ENCODE data around the gene ITGAX. TPM values are rescaled to one million over a fixed set of nuclear protein-coding genes. Genes with fewer than 3 reads are reported as not detected.
"Not testable (repeated sequence)": the region's sequence is repeated elsewhere in the genome, so short reads cannot be mapped to it uniquely, and the experiment has no call there.

The ITGAX gene
- polyA plus RNA-seq, 2 donors, result 1.1 to 1.5 TPM

DNA sequence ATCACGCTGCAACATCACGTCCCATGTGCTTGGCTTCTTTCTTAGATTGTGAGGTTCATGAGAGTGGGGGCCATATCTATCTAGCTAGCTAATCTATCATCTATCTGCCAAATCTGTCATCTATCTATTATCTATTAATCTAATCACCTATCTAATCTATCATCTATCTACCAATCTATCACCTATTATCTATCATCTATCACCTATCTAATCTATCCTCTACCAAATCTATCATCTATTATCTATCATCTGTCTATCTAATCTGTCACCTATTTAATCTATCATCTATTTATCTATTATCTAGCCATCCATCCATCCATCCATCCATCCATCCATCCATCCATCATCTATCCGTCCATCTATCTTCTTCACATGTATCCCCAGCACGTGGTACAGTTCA, 59.0 kb downstream of the ITGAX start:
- Histone ChIP-seq H3K9me3 (ENCODE audit: control insufficient read depth in 2 of 2, insufficient read depth in 1 of 2, low read depth in 1 of 2, low read length in 1 of 2) (no peaks in the 10 kb centered on the region), H3K36me3 (ENCODE audit: control insufficient read depth in 2 of 2, insufficient read depth in 2 of 2, low read length in 1 of 2) (no peaks in the 10 kb centered on the region), H3K4me3 (ENCODE audit: low read depth in 1 of 2, low read length in 2 of 2) (no peak overlapping the region), H3K4me1 (ENCODE audit: control insufficient read depth in 2 of 2, insufficient read depth in 2 of 2, low read length in 1 of 2) (no peaks in the 10 kb centered on the region), H3K27ac (ENCODE audit: low read depth in 2 of 2, low read length in 1 of 2) (no peak overlapping the region), H3K27me3 (ENCODE audit: control insufficient read depth in 1 of 2, insufficient read depth in 2 of 2, low read length in 2 of 2) (no peaks in the 10 kb centered on the region)
- WGBS, 2 donors, result 84 to 85% methylated on average over 4 of the region's 4 CpGs

DNA sequence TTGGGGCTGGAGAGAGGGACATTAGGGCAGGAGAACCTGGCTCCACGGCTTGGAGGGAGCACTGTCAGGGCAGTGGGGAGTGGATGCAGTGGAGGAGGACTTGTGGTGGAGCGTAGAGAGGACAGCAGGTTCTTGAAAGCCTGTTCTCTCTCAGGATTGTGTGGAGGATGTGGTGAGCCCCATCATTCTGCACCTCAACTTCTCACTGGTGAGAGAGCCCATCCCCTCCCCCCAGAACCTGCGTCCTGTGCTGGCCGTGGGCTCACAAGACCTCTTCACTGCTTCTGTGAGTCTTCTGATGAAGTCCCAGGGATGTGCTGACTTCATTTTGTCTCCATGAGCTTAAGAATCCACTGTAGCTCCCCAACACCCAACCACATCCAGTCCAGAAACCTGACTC, 59.7 kb downstream of the ITGAX start:
- Histone ChIP-seq H3K9me3 (ENCODE audit: control insufficient read depth in 2 of 2, insufficient read depth in 1 of 2, low read depth in 1 of 2, low read length in 1 of 2) (no peaks in the 10 kb centered on the region), H3K4me3 (ENCODE audit: low read depth in 1 of 2, low read length in 2 of 2) (no peak overlapping the region), H3K4me1 (ENCODE audit: control insufficient read depth in 2 of 2, insufficient read depth in 2 of 2, low read length in 1 of 2) (no peaks in the 10 kb centered on the region), H3K27me3 (ENCODE audit: control insufficient read depth in 1 of 2, insufficient read depth in 2 of 2, low read length in 2 of 2) (no peaks in the 10 kb centered on the region), H3K36me3 (ENCODE audit: control insufficient read depth in 2 of 2, insufficient read depth in 2 of 2, low read length in 1 of 2) (no peaks in the 10 kb centered on the region), H3K27ac (ENCODE audit: low read depth in 2 of 2, low read length in 1 of 2) (no peak overlapping the region)
- 75 to 85% methylated on average over 4 of the region's 4 CpGs for WGBS, 2 donors

- H3K27ac ChIP-seq (ENCODE audit: low read depth in 2 of 2, low read length in 1 of 2), result no peak overlapping the region
- no peak overlapping the region for H3K4me3 ChIP-seq (ENCODE audit: low read depth in 1 of 2, low read length in 2 of 2)
- no peaks in the 10 kb centered on the region for H3K27me3 ChIP-seq (ENCODE audit: control insufficient read depth in 1 of 2, insufficient read depth in 2 of 2, low read length in 2 of 2)
- no peaks in the 10 kb centered on the region for H3K9me3 ChIP-seq (ENCODE audit: control insufficient read depth in 2 of 2, insufficient read depth in 1 of 2, low read depth in 1 of 2, low read length in 1 of 2)
- 76 to 79% methylated on average over 11 of the region's 11 CpGs for WGBS, 2 donors
- no peaks in the 10 kb centered on the region for H3K4me1 ChIP-seq (ENCODE audit: control insufficient read depth in 2 of 2, insufficient read depth in 2 of 2, low read length in 1 of 2)
- no peaks in the 10 kb centered on the region for H3K36me3 ChIP-seq (ENCODE audit: control insufficient read depth in 2 of 2, insufficient read depth in 2 of 2, low read length in 1 of 2)
These were observed 61.4 kb downstream of the ITGAX start for GRCh38 chr16:31416371-31416770.

DNA sequence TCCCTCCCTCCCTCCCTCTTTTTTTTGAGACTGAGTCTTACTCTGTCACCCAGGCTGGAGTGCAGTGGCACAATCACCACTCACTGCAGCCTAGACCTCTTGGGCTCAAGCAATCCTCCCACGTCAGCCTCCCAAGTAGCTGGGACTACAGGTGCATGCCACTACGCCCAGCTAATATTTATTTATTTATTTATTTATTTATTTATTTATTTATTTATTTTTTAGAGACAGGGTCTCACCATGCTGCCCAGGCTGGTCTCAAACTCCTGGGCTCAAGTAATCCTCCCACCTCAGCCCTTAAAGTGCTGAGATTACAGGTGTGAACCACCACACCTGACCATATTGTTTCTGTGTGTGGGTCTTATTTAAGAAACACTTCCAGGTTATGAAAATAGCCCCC, 62.1 kb downstream of the ITGAX start:
- not testable (repeated sequence) for H3K4me3 ChIP-seq (ENCODE audit: low read depth in 1 of 2, low read length in 2 of 2); H3K4me1 ChIP-seq (ENCODE audit: control insufficient read depth in 2 of 2, insufficient read depth in 2 of 2, low read length in 1 of 2); H3K27ac ChIP-seq (ENCODE audit: low read depth in 2 of 2, low read length in 1 of 2); H3K27me3 ChIP-seq (ENCODE audit: control insufficient read depth in 1 of 2, insufficient read depth in 2 of 2, low read length in 2 of 2); H3K9me3 ChIP-seq (ENCODE audit: control insufficient read depth in 2 of 2, insufficient read depth in 1 of 2, low read depth in 1 of 2, low read length in 1 of 2); H3K36me3 ChIP-seq (ENCODE audit: control insufficient read depth in 2 of 2, insufficient read depth in 2 of 2, low read length in 1 of 2)
- WGBS, 2 donors, result 72 to 90% methylated on average over 2 of the region's 2 CpGs

DNA sequence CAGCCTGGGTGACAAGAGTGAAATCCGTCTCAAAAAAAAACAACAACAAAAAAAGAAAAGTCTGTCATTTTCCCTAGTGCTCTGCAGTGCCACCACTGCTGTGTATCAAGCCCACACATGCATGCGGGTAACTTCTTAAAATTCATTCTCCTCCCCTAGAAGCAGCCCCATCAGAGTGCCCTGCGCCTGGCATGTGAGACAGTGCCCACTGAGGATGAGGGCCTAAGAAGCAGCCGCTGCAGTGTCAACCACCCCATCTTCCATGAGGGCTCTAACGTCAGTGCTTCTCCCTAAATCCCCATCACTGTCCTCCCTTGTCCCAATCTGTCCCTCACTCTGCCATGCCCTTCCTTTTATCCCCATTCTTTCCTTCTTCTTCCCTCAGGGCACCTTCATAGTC, 62.9 kb downstream of the ITGAX start:
- Histone ChIP-seq H3K36me3 (ENCODE audit: control insufficient read depth in 2 of 2, insufficient read depth in 2 of 2, low read length in 1 of 2) (no peaks in the 10 kb centered on the region), H3K27me3 (ENCODE audit: control insufficient read depth in 1 of 2, insufficient read depth in 2 of 2, low read length in 2 of 2) (no peaks in the 10 kb centered on the region), H3K27ac (ENCODE audit: low read depth in 2 of 2, low read length in 1 of 2) (no peak overlapping the region), H3K9me3 (ENCODE audit: control insufficient read depth in 2 of 2, insufficient read depth in 1 of 2, low read depth in 1 of 2, low read length in 1 of 2) (no peaks in the 10 kb centered on the region), H3K4me3 (ENCODE audit: low read depth in 1 of 2, low read length in 2 of 2) (no peak overlapping the region), H3K4me1 (ENCODE audit: control insufficient read depth in 2 of 2, insufficient read depth in 2 of 2, low read length in 1 of 2) (no peaks in the 10 kb centered on the region)
- 90 to 92% methylated on average over 5 of the region's 5 CpGs for WGBS, 2 donors

- H3K36me3 ChIP-seq (ENCODE audit: control insufficient read depth in 2 of 2, insufficient read depth in 2 of 2, low read length in 1 of 2), result no peaks in the 10 kb centered on the region
- no peaks in the 10 kb centered on the region for H3K27me3 ChIP-seq (ENCODE audit: control insufficient read depth in 1 of 2, insufficient read depth in 2 of 2, low read length in 2 of 2)
- H3K4me3 ChIP-seq (ENCODE audit: low read depth in 1 of 2, low read length in 2 of 2), result no peak overlapping the region
- H3K9me3 ChIP-seq (ENCODE audit: control insufficient read depth in 2 of 2, insufficient read depth in 1 of 2, low read depth in 1 of 2, low read length in 1 of 2), result no peaks in the 10 kb centered on the region
- WGBS, 2 donors, result 78 to 86% methylated on average over 3 of the region's 3 CpGs
- no peak overlapping the region for H3K27ac ChIP-seq (ENCODE audit: low read depth in 2 of 2, low read length in 1 of 2)
- peaks cover 0 to 3% of the 10 kb centered on the region in 2 donors for H3K4me1 ChIP-seq (ENCODE audit: control insufficient read depth in 2 of 2, insufficient read depth in 2 of 2, low read length in 1 of 2)
These were observed 65.1 kb downstream of the ITGAX start for GRCh38 chr16:31420037-31420436.

DNA sequence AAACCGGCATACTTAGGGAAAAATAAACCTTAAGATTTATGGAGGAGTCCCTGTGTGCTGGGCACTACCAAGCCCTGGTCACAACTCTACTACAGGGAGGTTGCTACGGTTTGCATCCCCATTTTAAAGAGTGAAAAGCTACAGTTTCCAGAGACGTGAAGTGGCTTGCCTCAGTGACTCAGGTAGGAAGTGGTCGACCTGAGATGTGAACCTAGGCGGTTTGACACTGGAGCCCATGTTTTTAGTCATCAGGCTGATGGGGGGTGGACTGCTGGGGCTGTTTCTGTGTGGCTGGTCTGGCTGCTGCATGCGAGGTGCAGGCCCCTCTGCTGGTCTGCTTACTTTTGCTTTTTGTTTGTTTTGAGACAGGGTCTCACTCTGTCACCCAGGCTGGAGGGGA, 66.6 kb downstream of the ITGAX start:
- H3K9me3 ChIP-seq (ENCODE audit: control insufficient read depth in 2 of 2, insufficient read depth in 1 of 2, low read depth in 1 of 2, low read length in 1 of 2), result no peaks in the 10 kb centered on the region
- no peak overlapping the region for H3K27ac ChIP-seq (ENCODE audit: low read depth in 2 of 2, low read length in 1 of 2)
- WGBS, 2 donors, result 47 to 52% methylated on average over 6 of the region's 6 CpGs
- no peaks in the 10 kb centered on the region for H3K27me3 ChIP-seq (ENCODE audit: control insufficient read depth in 1 of 2, insufficient read depth in 2 of 2, low read length in 2 of 2)
- H3K4me3 ChIP-seq (ENCODE audit: low read depth in 1 of 2, low read length in 2 of 2), result no peak overlapping the region
- no peaks in the 10 kb centered on the region for H3K36me3 ChIP-seq (ENCODE audit: control insufficient read depth in 2 of 2, insufficient read depth in 2 of 2, low read length in 1 of 2)
- peaks cover 0 to 3% of the 10 kb centered on the region in 2 donors for H3K4me1 ChIP-seq (ENCODE audit: control insufficient read depth in 2 of 2, insufficient read depth in 2 of 2, low read length in 1 of 2)

DNA sequence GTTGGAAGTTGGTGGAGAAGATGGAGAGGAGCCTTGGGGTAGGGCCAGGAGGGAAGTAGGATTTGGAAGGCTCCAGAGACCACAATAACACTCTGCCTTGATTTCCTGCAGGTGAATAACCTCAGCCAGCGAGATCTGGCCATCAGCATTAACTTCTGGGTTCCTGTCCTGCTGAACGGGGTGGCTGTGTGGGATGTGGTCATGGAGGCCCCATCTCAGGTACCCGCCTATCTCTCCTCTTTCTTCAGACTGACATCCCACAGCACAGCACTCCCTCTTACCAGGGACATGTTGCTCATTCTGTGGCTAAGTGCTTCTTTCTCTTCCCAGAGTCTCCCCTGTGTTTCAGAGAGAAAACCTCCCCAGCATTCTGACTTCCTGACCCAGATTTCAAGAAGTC, 68.3 kb downstream of the ITGAX start:
- H3K9me3 ChIP-seq (ENCODE audit: control insufficient read depth in 2 of 2, insufficient read depth in 1 of 2, low read depth in 1 of 2, low read length in 1 of 2), result no peaks in the 10 kb centered on the region
- no peaks in the 10 kb centered on the region for H3K27me3 ChIP-seq (ENCODE audit: control insufficient read depth in 1 of 2, insufficient read depth in 2 of 2, low read length in 2 of 2)
- H3K27ac ChIP-seq (ENCODE audit: low read depth in 2 of 2, low read length in 1 of 2), result no peak overlapping the region
- WGBS, 2 donors, result 64% methylated on average over 3 of the region's 3 CpGs
- H3K36me3 ChIP-seq (ENCODE audit: control insufficient read depth in 2 of 2, insufficient read depth in 2 of 2, low read length in 1 of 2), result no peaks in the 10 kb centered on the region
- no peak overlapping the region for H3K4me3 ChIP-seq (ENCODE audit: low read depth in 1 of 2, low read length in 2 of 2)
- H3K4me1 ChIP-seq (ENCODE audit: control insufficient read depth in 2 of 2, insufficient read depth in 2 of 2, low read length in 1 of 2), result peaks cover 0 to 5% of the 10 kb centered on the region in 2 donors

DNA sequence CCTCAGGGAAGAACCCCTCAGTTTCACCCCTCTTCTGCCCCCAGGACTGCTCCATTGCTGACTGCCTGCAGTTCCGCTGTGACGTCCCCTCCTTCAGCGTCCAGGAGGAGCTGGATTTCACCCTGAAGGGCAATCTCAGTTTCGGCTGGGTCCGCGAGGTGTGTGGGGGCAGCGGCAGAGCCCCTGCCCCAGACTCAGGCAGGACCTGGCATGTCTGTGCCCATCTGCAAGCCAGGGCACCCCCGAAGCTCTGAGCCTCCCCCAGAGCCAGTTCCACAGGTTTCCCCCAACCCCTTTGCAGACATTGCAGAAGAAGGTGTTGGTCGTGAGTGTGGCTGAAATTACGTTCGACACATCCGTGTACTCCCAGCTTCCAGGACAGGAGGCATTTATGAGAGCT, 68.8 kb downstream of the ITGAX start:
- peaks cover 0 to 5% of the 10 kb centered on the region in 2 donors for H3K4me1 ChIP-seq (ENCODE audit: control insufficient read depth in 2 of 2, insufficient read depth in 2 of 2, low read length in 1 of 2)
- H3K4me3 ChIP-seq (ENCODE audit: low read depth in 1 of 2, low read length in 2 of 2), result no peak overlapping the region
- no peaks in the 10 kb centered on the region for H3K36me3 ChIP-seq (ENCODE audit: control insufficient read depth in 2 of 2, insufficient read depth in 2 of 2, low read length in 1 of 2)
- no peaks in the 10 kb centered on the region for H3K27me3 ChIP-seq (ENCODE audit: control insufficient read depth in 1 of 2, insufficient read depth in 2 of 2, low read length in 2 of 2)
- no peaks in the 10 kb centered on the region for H3K9me3 ChIP-seq (ENCODE audit: control insufficient read depth in 2 of 2, insufficient read depth in 1 of 2, low read depth in 1 of 2, low read length in 1 of 2)
- H3K27ac ChIP-seq (ENCODE audit: low read depth in 2 of 2, low read length in 1 of 2), result no peak overlapping the region
- WGBS, 2 donors, result 57 to 74% methylated on average over 12 of the region's 12 CpGs

DNA sequence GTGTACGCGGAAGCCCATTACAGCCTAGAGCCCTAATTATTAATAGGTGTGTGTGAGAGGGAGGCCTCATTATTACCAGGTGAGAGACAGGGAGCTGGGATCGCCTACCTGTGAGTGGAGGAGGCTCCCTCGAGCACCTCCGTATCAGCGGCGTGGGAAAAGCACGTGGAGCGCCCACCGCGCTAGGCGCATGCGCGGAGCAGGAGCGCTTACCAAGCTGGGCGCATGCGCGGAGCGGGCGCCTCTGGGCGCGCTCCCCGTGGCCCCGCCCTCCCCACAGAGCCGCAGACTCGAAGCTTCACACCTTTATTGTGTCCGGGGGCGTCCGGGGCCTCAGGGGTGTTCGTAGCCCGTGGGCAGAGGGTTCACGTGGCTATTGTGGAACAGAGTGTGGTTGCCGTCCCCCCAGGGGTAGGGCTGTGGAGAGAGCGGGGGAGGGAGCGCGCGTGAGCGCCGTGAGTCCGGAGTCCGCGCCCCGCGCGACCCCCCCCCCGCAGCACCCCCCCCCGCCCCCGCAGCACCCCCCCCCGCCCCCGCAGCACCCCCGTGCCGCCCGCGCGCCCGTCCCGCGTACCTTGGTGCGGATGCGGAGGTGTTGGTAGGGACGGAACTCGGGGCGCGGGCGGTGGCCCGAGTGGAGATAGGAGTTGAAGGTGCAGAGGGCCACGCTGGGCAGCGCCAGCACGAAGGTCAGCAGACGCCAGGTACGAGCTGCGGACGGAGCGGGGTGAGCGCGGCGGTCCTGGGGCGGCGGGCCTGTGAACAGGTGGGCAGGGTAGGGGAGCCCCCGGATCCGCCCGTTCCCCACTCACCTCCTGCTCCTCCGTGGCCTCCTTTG, 72.7 kb downstream of the ITGAX start:
- Histone ChIP-seq H3K36me3 (ENCODE audit: control insufficient read depth in 2 of 2, insufficient read depth in 2 of 2, low read length in 1 of 2) (no peaks in the 10 kb centered on the region), H3K27ac (ENCODE audit: low read depth in 2 of 2, low read length in 1 of 2) (no peak overlapping the region), H3K4me1 (ENCODE audit: control insufficient read depth in 2 of 2, insufficient read depth in 2 of 2, low read length in 1 of 2) (peaks cover 0 to 5% of the 10 kb centered on the region in 2 donors), H3K27me3 (ENCODE audit: control insufficient read depth in 1 of 2, insufficient read depth in 2 of 2, low read length in 2 of 2) (no peaks in the 10 kb centered on the region), H3K4me3 (ENCODE audit: low read depth in 1 of 2, low read length in 2 of 2) (peak overlapping the region; percentile 29 to 37), H3K9me3 (ENCODE audit: control insufficient read depth in 2 of 2, insufficient read depth in 1 of 2, low read depth in 1 of 2, low read length in 1 of 2) (no peaks in the 10 kb centered on the region)
- WGBS, 2 donors, result 21% methylated on average over 47 to 77 of the region's 83 CpGs

Measured in esophagus (tissue), 2 donors.